ENCODE data around the gene ARMC2. TPM values are rescaled to one million over a fixed set of nuclear protein-coding genes. Genes with fewer than 3 reads are reported as not detected.

ARMC2 gene
- total RNA-seq: 1 to 10 TPM; 6.4 to 10.0 (median 8.1) TPM
- 7.5 TPM for total RNA-seq (2013)
- 1.6 to 8.0 (median 5.7) reads per million in 29 experiments for total RNA-seq

GRCh38 chr6:108848116-108848868 is at the start of gene ARMC2:
Gene ARMC2 (plus strand): TSS chr6:108848422. CDS start chr6:108854268, 5,846 bp downstream.
- Histone ChIP-seq H3K4me1 (ENCODE audit: control insufficient read depth in 1 of 2, extremely low read depth in 1 of 2, insufficient read depth in 2 of 2, low read length in 2 of 2) (peaks cover 2 to 12% of the 10 kb centered on the region in 2 experiments), H3K27me3 (replicated peaks in 1 of 2; ENCODE audit: control insufficient read depth in 2 of 2, extremely low read depth in 1 of 2, insufficient read depth in 2 of 2, low read length in 1 of 2) (peaks cover 0 to 9% of the 10 kb centered on the region in 2 experiments), H3K9me3 (no peaks in the 10 kb centered on the region), H3K4me3 (ENCODE audit: control insufficient read depth in 1 of 2, extremely low read depth in 1 of 2, low read length in 1 of 2) (peak within 1 kb of the TSS; percentile 73), H3K36me3 (ENCODE audit: control insufficient read depth in 2 of 2, extremely low read depth in 1 of 2, insufficient read depth in 1 of 2, low read length in 1 of 2) (no peaks in the 10 kb centered on the region), H3K27ac (ENCODE audit: low read length) (peak within 1 kb of the TSS; percentile 59)
- Mint-ChIP-seq H3K9me3 (no peaks in the 10 kb centered on the region), H3K36me3 (no peaks in the 10 kb centered on the region), H3K4me1 (peaks cover 24 to 26% (median 25%) of the 10 kb centered on the region in 3 donors), H3K27ac (peak within 1 kb of the TSS; percentile 68 to 89), H3K4me3 (peak within 1 kb of the TSS; percentile 82 to 87 (median 86)), H3K27me3 (no peaks in the 10 kb centered on the region)
- WGBS (ENCODE audit: insufficient coverage): under 1% methylated on average over 55 of the region's 61 CpGs
- ATAC-seq (replicated peaks in 1 of 4) (peak; percentile 88 to 92 (median 90)), DNase-seq (peak; percentile 62 to 90 (median 75))
- ChIA-PET CTCF (interaction anchor here (0.7 to 1.8 kb wide), 14 partner anchors 10 to 308 kb away, joined by 3 to 5 read pairs (median 3); no protein-coding TSS in a partner anchor), POLR2A (interaction anchor here (0.6 to 1.1 kb wide), 4 partner anchors 26 to 290 kb away, joined by 3 to 13 read pairs (median 4); no protein-coding TSS in a partner anchor)

GRCh38 chr6:108798670-108799353 is 49.4 kb upstream of the ARMC2 start:
- Mint-ChIP-seq H3K36me3 (no peaks in the 10 kb centered on the region), H3K9me3 (no peaks in the 10 kb centered on the region), H3K27ac (peak overlapping the region; percentile 89 to 93), H3K4me1 (peaks cover 19 to 36% (median 23%) of the 10 kb centered on the region in 3 donors), H3K27me3 (no peaks in the 10 kb centered on the region), H3K4me3 (peak overlapping the region; percentile 57 to 68 (median 58))
- WGBS (ENCODE audit: insufficient coverage): 49% methylated on average over 12 of the region's 18 CpGs
- Histone ChIP-seq H3K9me3 (no peaks in the 10 kb centered on the region), H3K4me3 (ENCODE audit: control insufficient read depth in 1 of 2, extremely low read depth in 1 of 2, low read length in 1 of 2) (peak overlapping the region in 1 of 2 donors; percentile 27), H3K36me3 (ENCODE audit: control insufficient read depth in 2 of 2, extremely low read depth in 1 of 2, insufficient read depth in 1 of 2, low read length in 1 of 2) (no peaks in the 10 kb centered on the region), H3K4me1 (ENCODE audit: control insufficient read depth in 1 of 2, extremely low read depth in 1 of 2, insufficient read depth in 2 of 2, low read length in 2 of 2) (peaks cover 17 to 20% of the 10 kb centered on the region in 2 experiments), H3K27me3 (replicated peaks in 1 of 2; ENCODE audit: control insufficient read depth in 2 of 2, extremely low read depth in 1 of 2, insufficient read depth in 2 of 2, low read length in 1 of 2) (no peaks in the 10 kb centered on the region), H3K27ac (ENCODE audit: low read length) (peak overlapping the region; percentile 33)
- ATAC-seq (replicated peaks in 1 of 4): peak; percentile 96 to 100 (median 98)
- ChIA-PET POLR2A (interaction anchor here in 1 of 2 donors (0.6 kb wide), 1 partner anchor 54 kb away, joined by 4 read pairs; no protein-coding TSS in a partner anchor), CTCF (no interaction called here)
- peak; percentile 27 to 71 (median 54) for DNase-seq

- Mint-ChIP-seq H3K27ac (peak overlapping the region in 1 of 2 donors; percentile 93), H3K36me3 (no peaks in the 10 kb centered on the region), H3K4me1 (peaks cover 19 to 36% (median 23%) of the 10 kb centered on the region in 3 donors), H3K27me3 (no peaks in the 10 kb centered on the region), H3K9me3 (no peaks in the 10 kb centered on the region), H3K4me3 (no peak overlapping the region)
- H3K4me3 ChIP-seq (ENCODE audit: control insufficient read depth in 1 of 2, extremely low read depth in 1 of 2, low read length in 1 of 2): no peak overlapping the region
- DNase-seq (no peak), ATAC-seq (replicated peaks in 1 of 4) (no peak)
- WGBS (ENCODE audit: insufficient coverage): 97% methylated on average over 4 of the region's 9 CpGs
- POLR2A ChIA-PET: interaction anchor here in 1 of 2 donors (0.6 kb wide), 1 partner anchor 55 kb away, joined by 4 read pairs; no protein-coding TSS in a partner anchor
- H3K9me3 ChIP-seq: no peaks in the 10 kb centered on the region
- H3K36me3 ChIP-seq (ENCODE audit: control insufficient read depth in 2 of 2, extremely low read depth in 1 of 2, insufficient read depth in 1 of 2, low read length in 1 of 2): no peaks in the 10 kb centered on the region
- CTCF ChIA-PET: no interaction called here
- H3K27me3 ChIP-seq (replicated peaks in 1 of 2; ENCODE audit: control insufficient read depth in 2 of 2, extremely low read depth in 1 of 2, insufficient read depth in 2 of 2, low read length in 1 of 2): no peaks in the 10 kb centered on the region
- H3K4me1 ChIP-seq (ENCODE audit: control insufficient read depth in 1 of 2, extremely low read depth in 1 of 2, insufficient read depth in 2 of 2, low read length in 2 of 2): peaks cover 17 to 20% of the 10 kb centered on the region in 2 experiments
- H3K27ac ChIP-seq (ENCODE audit: low read length): peak overlapping the region; percentile 33
These were observed 48.9 kb upstream of the ARMC2 start for GRCh38 chr6:108799354-108799717.

GRCh38 chr6:108799791-108800190 is 48.4 kb upstream of the ARMC2 start:
- no peaks in the 10 kb centered on the region for H3K36me3 Mint-ChIP-seq
- DNase-seq (no peak), ATAC-seq (replicated peaks in 1 of 4) (no peak)
- Histone ChIP-seq H3K4me3 (ENCODE audit: control insufficient read depth in 1 of 2, extremely low read depth in 1 of 2, low read length in 1 of 2) (no peak overlapping the region), H3K4me1 (ENCODE audit: control insufficient read depth in 1 of 2, extremely low read depth in 1 of 2, insufficient read depth in 2 of 2, low read length in 2 of 2) (peaks cover 17 to 20% of the 10 kb centered on the region in 2 experiments), H3K27me3 (replicated peaks in 1 of 2; ENCODE audit: control insufficient read depth in 2 of 2, extremely low read depth in 1 of 2, insufficient read depth in 2 of 2, low read length in 1 of 2) (no peaks in the 10 kb centered on the region), H3K9me3 (no peaks in the 10 kb centered on the region), H3K36me3 (ENCODE audit: control insufficient read depth in 2 of 2, extremely low read depth in 1 of 2, insufficient read depth in 1 of 2, low read length in 1 of 2) (no peaks in the 10 kb centered on the region), H3K27ac (ENCODE audit: low read length) (no peak overlapping the region)
- no peaks in the 10 kb centered on the region for H3K27me3 Mint-ChIP-seq
- no peak overlapping the region for H3K4me3 Mint-ChIP-seq
- no peaks in the 10 kb centered on the region for H3K9me3 Mint-ChIP-seq
- ChIA-PET CTCF (interaction anchor here in 1 of 2 donors (0.6 kb wide), 1 partner anchor 85 kb away, joined by 3 read pairs; no protein-coding TSS in a partner anchor), POLR2A (interaction anchor here in 1 of 2 donors (0.6 kb wide), 1 partner anchor 799 kb away, joined by 4 read pairs; no protein-coding TSS in a partner anchor)
- WGBS (ENCODE audit: insufficient coverage): no CpG with 5 or more reads among the region's 1 CpG
- no peak overlapping the region for H3K27ac Mint-ChIP-seq
- peaks cover 19 to 36% (median 23%) of the 10 kb centered on the region in 3 donors for H3K4me1 Mint-ChIP-seq

GRCh38 chr6:108800427-108800864 is 47.8 kb upstream of the ARMC2 start:
- Histone ChIP-seq H3K27ac (ENCODE audit: low read length) (no peak overlapping the region), H3K4me3 (ENCODE audit: control insufficient read depth in 1 of 2, extremely low read depth in 1 of 2, low read length in 1 of 2) (no peak overlapping the region), H3K9me3 (no peaks in the 10 kb centered on the region), H3K36me3 (ENCODE audit: control insufficient read depth in 2 of 2, extremely low read depth in 1 of 2, insufficient read depth in 1 of 2, low read length in 1 of 2) (no peaks in the 10 kb centered on the region), H3K27me3 (replicated peaks in 1 of 2; ENCODE audit: control insufficient read depth in 2 of 2, extremely low read depth in 1 of 2, insufficient read depth in 2 of 2, low read length in 1 of 2) (no peaks in the 10 kb centered on the region), H3K4me1 (ENCODE audit: control insufficient read depth in 1 of 2, extremely low read depth in 1 of 2, insufficient read depth in 2 of 2, low read length in 2 of 2) (peaks cover 17 to 20% of the 10 kb centered on the region in 2 experiments)
- Mint-ChIP-seq H3K27ac (no peak overlapping the region), H3K36me3 (no peaks in the 10 kb centered on the region), H3K4me1 (peaks cover 19 to 36% (median 23%) of the 10 kb centered on the region in 3 donors), H3K27me3 (no peaks in the 10 kb centered on the region), H3K4me3 (no peak overlapping the region), H3K9me3 (no peaks in the 10 kb centered on the region)
- DNase-seq: no peak
- POLR2A ChIA-PET: interaction anchor here in 1 of 2 donors (0.6 kb wide), 1 partner anchor 799 kb away, joined by 4 read pairs; no protein-coding TSS in a partner anchor
- no peak for ATAC-seq (replicated peaks in 1 of 4)
- WGBS (ENCODE audit: insufficient coverage): 88% methylated on average over 2 of the region's 6 CpGs
- CTCF ChIA-PET: interaction anchor here in 1 of 2 donors (0.6 kb wide), 1 partner anchor 86 kb away, joined by 3 read pairs; no protein-coding TSS in a partner anchor

GRCh38 chr6:108801366-108801765 is 46.9 kb upstream of the ARMC2 start:
- no peak overlapping the region for H3K4me3 Mint-ChIP-seq
- H3K27me3 ChIP-seq (replicated peaks in 1 of 2; ENCODE audit: control insufficient read depth in 2 of 2, extremely low read depth in 1 of 2, insufficient read depth in 2 of 2, low read length in 1 of 2): no peaks in the 10 kb centered on the region
- no peak for DNase-seq
- H3K27ac ChIP-seq (ENCODE audit: low read length): no peak overlapping the region
- H3K36me3 Mint-ChIP-seq: no peaks in the 10 kb centered on the region
- no peaks in the 10 kb centered on the region for H3K9me3 Mint-ChIP-seq
- ATAC-seq (replicated peaks in 1 of 4): no peak
- no peaks in the 10 kb centered on the region for H3K9me3 ChIP-seq
- POLR2A ChIA-PET: no interaction called here
- no peaks in the 10 kb centered on the region for H3K27me3 Mint-ChIP-seq
- no CpG with 5 or more reads among the region's 2 CpGs for WGBS (ENCODE audit: insufficient coverage)
- CTCF ChIA-PET: interaction anchor here in 1 of 2 donors (0.5 kb wide), 1 partner anchor 368 kb away, joined by 3 read pairs; no protein-coding TSS in a partner anchor
- peaks cover 17 to 20% of the 10 kb centered on the region in 2 experiments for H3K4me1 ChIP-seq (ENCODE audit: control insufficient read depth in 1 of 2, extremely low read depth in 1 of 2, insufficient read depth in 2 of 2, low read length in 2 of 2)
- peak overlapping the region in 1 of 2 donors; percentile 30 for H3K27ac Mint-ChIP-seq
- H3K4me1 Mint-ChIP-seq: peaks cover 19 to 38% (median 23%) of the 10 kb centered on the region in 3 donors
- H3K4me3 ChIP-seq (ENCODE audit: control insufficient read depth in 1 of 2, extremely low read depth in 1 of 2, low read length in 1 of 2): no peak overlapping the region
- no peaks in the 10 kb centered on the region for H3K36me3 ChIP-seq (ENCODE audit: control insufficient read depth in 2 of 2, extremely low read depth in 1 of 2, insufficient read depth in 1 of 2, low read length in 1 of 2)
